GM23338 (cell line): ENCODE data around the gene KRTAP12-4. TPM values are rescaled to one million over a fixed set of nuclear protein-coding genes. Genes with fewer than 3 reads are reported as not detected.

Experiments used
- ATAC-seq: fragments of 200-7000 bp; cut with Tn5 transposase; 3 replicates; pipeline ENCODE4 v1.9.1; 2020
- DNase-seq: peaks from one replicate; pipeline ENCODE4 v3.0.0-alpha.2; 2015; ENCODE audit warnings: low spot score
- H2AFZ ChIP-seq: fragments of 200-600 bp; sonication (generic); 2 replicates; pipeline ENCODE4 v1.8.0; 2016; ENCODE audit warnings: antibody characterized with exemption, mild to moderate bottlenecking, moderate library complexity
- H3F3A ChIP-seq: fragments of 200-600 bp; sonication (generic); replicated peaks from 2 replicates; pipeline ENCODE4 v1.8.0; 2017; ENCODE audit warnings: antibody characterized with exemption, mixed run types, low read depth
- H3K27ac ChIP-seq: fragments of 200-600 bp; sonication (generic); 2 replicates; pipeline ENCODE4 v1.6.1; 2016; ENCODE audit warnings: low read depth
- H3K27me3 ChIP-seq: fragments of 200-600 bp; sonication (generic); 2 replicates; pipeline ENCODE4 v1.8.0; 2016; ENCODE audit warnings: mild to moderate bottlenecking, mixed run types, moderate library complexity; ENCODE audit not compliant: insufficient read depth
- H3K36me3 ChIP-seq: fragments of 200-600 bp; sonication (generic); 2 replicates; pipeline ENCODE4 v1.8.0; 2016; ENCODE audit warnings: mild to moderate bottlenecking; ENCODE audit not compliant: insufficient read depth
- H3K4me1 ChIP-seq: fragments of 200-600 bp; sonication (generic); 2 replicates; pipeline ENCODE4 v1.8.0; 2016; ENCODE audit warnings: mild to moderate bottlenecking, moderate library complexity; ENCODE audit not compliant: insufficient read depth
- H3K4me2 ChIP-seq: fragments of 200-600 bp; sonication (generic); 2 replicates; pipeline ENCODE4 v1.7.1; 2017; ENCODE audit warnings: mixed run types
- H3K4me3 ChIP-seq: fragments of 200-600 bp; sonication (generic); 2 replicates; pipeline ENCODE4 v1.6.1; 2016; ENCODE audit warnings: mixed run types
- H3K79me2 ChIP-seq: fragments of 200-600 bp; sonication (generic); replicated peaks from 2 replicates; pipeline ENCODE4 v1.8.0; 2017; ENCODE audit warnings: mild to moderate bottlenecking; ENCODE audit not compliant: insufficient read depth
- H3K9me2 ChIP-seq: fragments of 200-600 bp; sonication (generic); 2 replicates; pipeline ENCODE4 v1.8.0; 2017; ENCODE audit not compliant: insufficient read depth
- H4K20me1 ChIP-seq: fragments of 200-600 bp; sonication (generic); replicated peaks from 2 replicates; pipeline ENCODE4 v1.8.0; 2017; ENCODE audit warnings: mild to moderate bottlenecking; ENCODE audit not compliant: insufficient read depth
- H3K27ac Mint-ChIP-seq: 2 replicates; pipeline ENCODE4 v1.8.0; 2020; ENCODE audit warnings: inconsistent platforms, mild to moderate bottlenecking, moderate library complexity, mixed read lengths
- H3K27me3 Mint-ChIP-seq: 3 replicates; pipeline ENCODE4 v1.8.0; 2022; ENCODE audit warnings: low read depth, mild to moderate bottlenecking, moderate library complexity, mixed read lengths, inconsistent platforms; ENCODE audit not compliant: insufficient read depth, poor library complexity
- H3K36me3 Mint-ChIP-seq: 3 replicates; pipeline ENCODE4 v1.8.0; 2021; ENCODE audit warnings: low read depth, mild to moderate bottlenecking, inconsistent platforms, moderate library complexity, mixed read lengths
- H3K4me1 Mint-ChIP-seq: 3 replicates; pipeline ENCODE4 v1.8.0; 2020; ENCODE audit warnings: mild to moderate bottlenecking, inconsistent platforms, mixed read lengths
- H3K4me3 Mint-ChIP-seq: 3 replicates; pipeline ENCODE4 v1.8.0; 2021; ENCODE audit warnings: moderate library complexity, mild to moderate bottlenecking, inconsistent platforms, mixed read lengths
- H3K9me3 Mint-ChIP-seq: 3 replicates; pipeline ENCODE4 v1.8.0; 2020; ENCODE audit warnings: moderate library complexity, mild to moderate bottlenecking, inconsistent platforms, mixed read lengths
- EZH2 ChIP-seq: fragments of 200-600 bp; sonication (generic); IDR thresholded peaks from one replicate; pipeline ENCODE4 v1.8.0; 2017; ENCODE audit warnings: antibody characterized with exemption, mild to moderate bottlenecking, low read depth; ENCODE audit not compliant: unreplicated experiment
- NANOG ChIP-seq: IDR thresholded peaks from 2 replicates; pipeline ENCODE4 v1.6.1; 2016; ENCODE audit warnings: antibody characterized with exemption, borderline replicate concordance
- ZNF114 ChIP-seq: fragments of 250-450 bp; sonication (Bioruptor Pico); IDR thresholded peaks from 2 replicates; pipeline ENCODE4 v1.5.0; 2020; ENCODE audit warnings: mild to moderate bottlenecking, moderate library complexity
- ZNF462 ChIP-seq: fragments of 250-450 bp; sonication (Bioruptor Pico); IDR thresholded peaks from 2 replicates; pipeline ENCODE4 v1.5.0; 2020; ENCODE audit warnings: mild to moderate bottlenecking, moderate library complexity
- polyA plus RNA-seq: library from polyadenylated mRNA; unstranded; fragments of >200 nt; fragmentation: Nextera tagmentation; extraction: Ambion mirVana; gene quantifications from 2 replicates; pipeline ENCODE4 v1.2.1, GENCODE V29; 2016
- total RNA-seq: library from RNA; depleted of rRNA; stranded (reverse); fragments of >200 nt; shearing (Covaris generic); gene quantifications from 2 replicates; pipeline ENCODE4 v1.2.3, GENCODE V29; 2014
- TF ChIP-seq, protein P1 (sequence below), 2 experiments: fragments of 200-600 bp in 1 of 2; sonication (generic) in 1 of 2; conservative IDR thresholded peaks; 2 replicates each; pipeline versions ENCODE4 v1.5.1 to v1.6.1; 2016 to 2017; ENCODE audit warnings: antibody characterized with exemption in 2 of 2, low read depth in 2 of 2, mild to moderate bottlenecking in 2 of 2, moderate library complexity in 1 of 2

KRTAP12-4 gene
- total and polyA plus RNA-seq, 2 experiments from 2014 or later: not detected

- TF ChIP-seq ZNF462 (CRISPR knock-in tag) (no peak), ZNF114 (no peak), NANOG (no peak)
- TF ChIP-seq, protein P1, sequence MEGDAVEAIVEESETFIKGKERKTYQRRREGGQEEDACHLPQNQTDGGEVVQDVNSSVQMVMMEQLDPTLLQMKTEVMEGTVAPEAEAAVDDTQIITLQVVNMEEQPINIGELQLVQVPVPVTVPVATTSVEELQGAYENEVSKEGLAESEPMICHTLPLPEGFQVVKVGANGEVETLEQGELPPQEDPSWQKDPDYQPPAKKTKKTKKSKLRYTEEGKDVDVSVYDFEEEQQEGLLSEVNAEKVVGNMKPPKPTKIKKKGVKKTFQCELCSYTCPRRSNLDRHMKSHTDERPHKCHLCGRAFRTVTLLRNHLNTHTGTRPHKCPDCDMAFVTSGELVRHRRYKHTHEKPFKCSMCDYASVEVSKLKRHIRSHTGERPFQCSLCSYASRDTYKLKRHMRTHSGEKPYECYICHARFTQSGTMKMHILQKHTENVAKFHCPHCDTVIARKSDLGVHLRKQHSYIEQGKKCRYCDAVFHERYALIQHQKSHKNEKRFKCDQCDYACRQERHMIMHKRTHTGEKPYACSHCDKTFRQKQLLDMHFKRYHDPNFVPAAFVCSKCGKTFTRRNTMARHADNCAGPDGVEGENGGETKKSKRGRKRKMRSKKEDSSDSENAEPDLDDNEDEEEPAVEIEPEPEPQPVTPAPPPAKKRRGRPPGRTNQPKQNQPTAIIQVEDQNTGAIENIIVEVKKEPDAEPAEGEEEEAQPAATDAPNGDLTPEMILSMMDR (conservative IDR thresholded peaks at IDR 0.05; ENCODE audit: low read depth in 2 of 2): no peak
Observed at GRCh38 chr21:44614961-44615391, 39.5 kb downstream of the KRTAP12-4 start (continued).

- peaks cover 24% of the 10 kb centered on the region for H3K36me3 Mint-ChIP-seq
- Histone ChIP-seq H3K4me1 (no peaks in the 10 kb centered on the region), H3K4me2 (no peak overlapping the region), H2AFZ (no peak overlapping the region; the same call in 1 of the 2 replicates), H3K27me3 (no peaks in the 10 kb centered on the region), H4K20me1 (no peaks in the 10 kb centered on the region), H3K9me2 (no peaks in the 10 kb centered on the region), H3K79me2 (no peaks in the 10 kb centered on the region), H3K27ac (no peak overlapping the region), H3F3A (no peaks in the 10 kb centered on the region), H3K36me3 (0 out of 2 replicates have a peak, but pooled peaks cover 4% of the 10 kb centered on the region), H3K4me3 (no peak overlapping the region)
- no peak overlapping the region; the same call in 1 of the 2 replicates for H3K27ac Mint-ChIP-seq
- no peak overlapping the region for H3K4me3 Mint-ChIP-seq
- peaks cover 9% of the 10 kb centered on the region for H3K27me3 Mint-ChIP-seq
- DNase-seq: no peak
- H3K9me3 Mint-ChIP-seq: peaks cover 44% of the 10 kb centered on the region
- H3K4me1 Mint-ChIP-seq: peaks cover 23% of the 10 kb centered on the region
- ATAC-seq: no peak
- TF ChIP-seq EZH2 (no peak), ZNF114 (no peak), ZNF462 (CRISPR knock-in tag) (no peak)
Observed at GRCh38 chr21:44614161-44614631, 40.3 kb downstream of the KRTAP12-4 start.
